Inflammatory macrophage (primary cell): ENCODE measurements around the gene DAB2.

ENCODE experiments used
- DNase-seq, 2 donors: peaks; one replicate each; pipeline ENCODE4 v3.0.0-alpha.2; 2020 to 2022

The DAB2 gene

DNA sequence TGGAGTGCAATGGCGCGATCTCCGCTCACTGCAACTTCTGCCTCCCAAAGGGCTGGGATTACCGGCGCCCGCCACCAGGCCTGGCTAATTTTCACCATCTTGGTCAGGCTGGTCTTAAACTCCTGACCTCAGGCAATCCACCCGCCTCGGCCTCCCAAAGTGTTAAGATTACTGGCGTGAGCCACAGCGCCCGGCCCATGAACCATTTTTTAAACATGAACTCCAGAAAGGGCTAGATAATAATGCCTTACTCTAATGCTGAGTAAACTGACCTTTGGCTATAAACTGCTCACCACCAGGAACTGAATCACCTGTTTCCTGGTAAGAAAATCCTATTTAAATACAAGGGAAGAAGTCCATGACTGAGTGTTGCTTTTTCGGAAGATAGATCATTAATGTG lies 23.2 kb upstream of the DAB2 start:
- DNase-seq = no peak

- DNase-seq = peak in 1 of 2 donors; percentile 15
These were observed 22.3 kb upstream of the DAB2 start for GRCh38 chr5:39447059-39447458.

- DNase-seq = no peak
These were observed 21.5 kb upstream of the DAB2 start for GRCh38 chr5:39446231-39446630.

DNA sequence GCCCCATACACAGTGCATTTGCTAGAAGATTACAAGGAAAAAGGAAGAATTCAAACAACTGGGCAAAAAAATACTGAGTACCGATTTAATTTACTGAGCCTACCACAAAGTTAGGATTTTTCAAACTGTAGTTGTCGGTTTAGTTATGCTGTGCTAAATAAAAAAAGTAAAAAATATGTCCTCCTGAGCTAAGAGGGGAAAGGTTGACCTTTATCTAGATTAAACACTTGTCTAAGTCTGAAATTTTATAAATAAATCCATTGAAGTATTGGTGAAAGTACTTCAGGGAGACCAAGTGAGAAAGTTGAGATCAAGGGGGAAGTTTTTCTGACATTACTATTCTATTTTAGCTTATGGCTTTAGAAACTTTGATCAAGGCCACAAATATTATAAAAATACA lies 19.1 kb upstream of the DAB2 start:
- DNase-seq = no peak

- no peak for DNase-seq
These were observed 18.2 kb upstream of the DAB2 start for GRCh38 chr5:39442991-39443390.

DNA sequence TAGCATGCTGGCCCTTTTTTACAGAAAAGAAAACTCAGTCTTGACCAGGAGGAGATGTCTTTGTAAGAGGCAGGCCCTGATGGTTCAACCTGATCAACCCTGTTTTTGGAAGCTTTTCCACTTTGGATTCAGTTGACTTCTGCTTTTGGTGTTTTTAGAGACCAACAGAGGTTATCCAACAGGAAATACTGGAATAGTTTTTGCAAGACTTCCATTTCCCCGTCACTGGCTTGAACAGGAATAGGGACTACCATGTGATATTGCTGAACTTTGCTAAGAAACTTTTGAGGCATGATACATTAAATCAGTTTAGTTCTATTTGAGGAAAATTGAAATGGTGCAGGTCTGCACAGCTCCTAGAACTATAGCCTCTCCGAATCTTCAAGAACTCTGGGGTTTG lies 17.1 kb upstream of the DAB2 start:
- peak; percentile 4 to 32 for DNase-seq

DNA sequence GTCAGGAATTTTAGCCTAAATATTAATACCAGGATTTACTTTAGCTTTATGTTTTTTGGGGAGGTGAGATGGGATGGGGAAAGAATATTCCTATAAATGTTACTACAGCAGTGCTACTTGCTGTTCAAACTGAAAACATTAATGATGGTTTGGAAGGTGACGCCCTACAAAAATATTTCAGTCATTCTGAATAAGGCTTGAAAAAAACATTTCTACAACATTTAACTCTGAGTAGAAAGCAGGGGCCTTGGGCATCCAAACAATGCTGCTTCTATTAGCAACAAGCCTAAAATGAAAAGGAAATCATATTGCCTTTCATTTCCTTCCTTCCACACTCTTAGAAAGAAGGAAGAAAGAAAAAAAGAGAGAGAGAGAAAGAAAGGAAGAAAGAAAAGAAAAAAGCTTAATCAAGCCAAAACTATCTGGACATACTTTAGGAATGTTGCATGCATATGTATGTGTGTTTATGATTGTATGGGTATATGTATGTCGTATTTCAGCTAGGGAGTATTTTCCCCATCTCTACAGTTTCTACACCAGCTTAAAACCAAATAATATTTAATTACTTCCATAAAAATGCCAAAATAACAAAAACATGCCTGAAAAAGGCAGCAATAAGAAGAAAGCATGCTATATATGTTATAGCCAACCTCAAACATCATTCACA lies 16.3 kb upstream of the DAB2 start:
- DNase-seq = no peak

- no peak for DNase-seq
These were observed 15.6 kb upstream of the DAB2 start for GRCh38 chr5:39440192-39440957.

DNA sequence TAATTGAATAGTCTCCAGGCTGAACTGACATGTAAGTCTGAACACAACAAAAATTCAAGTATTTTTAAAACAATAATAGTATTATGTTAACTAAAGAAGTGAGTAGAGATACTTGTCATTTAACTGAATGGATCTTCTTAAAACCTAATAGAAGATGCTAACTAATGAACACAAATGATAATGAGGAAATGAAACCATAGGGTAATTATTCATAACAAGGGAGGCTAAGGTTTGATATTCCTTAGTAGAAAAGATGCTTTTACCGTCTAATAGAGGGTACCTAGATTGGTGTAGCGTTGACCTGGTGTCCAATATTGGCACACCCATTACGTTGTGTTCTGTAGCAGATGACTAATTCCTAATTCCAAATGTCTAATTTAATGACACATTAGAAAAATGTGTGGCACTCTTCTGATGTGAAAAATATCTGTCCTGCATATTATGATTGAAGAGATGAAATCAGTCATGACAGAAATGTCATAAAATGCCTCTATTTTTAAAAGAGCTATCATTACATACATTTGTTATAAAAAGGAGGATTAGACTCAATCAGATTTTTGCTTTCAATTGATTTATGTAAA lies 14.9 kb upstream of the DAB2 start:
- no peak for DNase-seq

DNA sequence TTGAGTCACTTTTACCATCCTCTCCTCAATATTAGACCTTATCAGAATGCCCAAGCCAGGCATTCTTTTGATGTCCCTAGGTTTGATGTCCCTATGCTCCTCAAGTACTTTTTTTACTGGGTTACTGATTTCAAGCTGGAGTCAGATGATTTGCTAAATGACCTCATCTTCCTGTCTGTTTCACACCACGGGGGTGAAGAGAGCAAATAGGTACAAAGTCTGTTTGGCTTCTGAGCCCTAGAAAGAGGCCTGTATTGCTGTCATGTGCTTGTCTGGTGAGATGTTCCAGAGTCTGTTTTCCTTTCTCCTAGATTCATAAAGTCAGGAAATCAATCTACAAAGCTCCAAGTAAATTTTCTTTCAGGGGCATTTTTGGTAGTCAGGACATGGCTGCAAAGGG lies 12.7 kb upstream of the DAB2 start:
- peak; percentile 49 to 54 for DNase-seq

GRCh38 chr5:39433848-39434247 lies 9.1 kb upstream of the DAB2 start:
- no peak for DNase-seq

DNA sequence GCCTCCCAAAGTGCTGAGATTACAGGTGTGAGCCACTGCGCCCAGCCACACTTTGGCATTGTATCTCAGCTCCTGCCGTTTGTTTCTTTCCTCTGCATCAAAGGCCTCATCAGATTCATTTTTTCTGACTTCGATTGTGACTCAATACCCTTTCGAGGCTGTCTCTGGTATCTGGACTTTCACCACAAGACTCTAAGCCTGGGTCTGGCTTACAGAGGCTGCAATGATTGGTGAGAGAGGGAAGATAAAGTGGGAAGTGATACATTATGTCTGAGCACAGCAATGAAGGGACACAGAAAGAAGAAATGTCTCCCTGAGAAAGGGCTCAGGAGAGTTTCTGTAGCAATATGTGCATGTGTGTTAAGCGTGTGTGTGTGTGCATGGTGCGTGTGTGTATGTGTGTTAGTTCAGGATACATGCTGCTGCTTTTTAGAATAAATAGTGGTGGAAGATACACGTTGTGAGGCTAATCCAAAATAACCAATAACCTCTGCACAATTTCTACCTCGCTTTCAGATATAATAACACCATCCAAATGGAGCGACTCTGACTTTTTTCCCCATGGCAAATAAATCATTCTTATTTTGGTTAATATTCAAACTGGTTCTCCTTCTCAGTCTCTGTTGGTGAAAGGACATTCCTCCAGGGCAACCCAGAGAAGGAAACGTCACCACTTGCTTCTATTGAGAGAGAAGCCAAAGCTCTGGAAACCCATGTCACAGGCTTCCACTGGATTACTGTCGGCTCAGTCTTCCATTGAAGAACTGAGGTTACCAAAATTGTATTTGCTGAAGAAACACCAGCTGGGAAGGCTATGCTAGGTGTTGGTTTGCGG lies 8.1 kb upstream of the DAB2 start:
- DNase-seq = peak in 1 of 2 donors; percentile 40

GRCh38 chr5:39430461-39430860 lies 5.7 kb upstream of the DAB2 start:
- DNase-seq = no peak

DNA sequence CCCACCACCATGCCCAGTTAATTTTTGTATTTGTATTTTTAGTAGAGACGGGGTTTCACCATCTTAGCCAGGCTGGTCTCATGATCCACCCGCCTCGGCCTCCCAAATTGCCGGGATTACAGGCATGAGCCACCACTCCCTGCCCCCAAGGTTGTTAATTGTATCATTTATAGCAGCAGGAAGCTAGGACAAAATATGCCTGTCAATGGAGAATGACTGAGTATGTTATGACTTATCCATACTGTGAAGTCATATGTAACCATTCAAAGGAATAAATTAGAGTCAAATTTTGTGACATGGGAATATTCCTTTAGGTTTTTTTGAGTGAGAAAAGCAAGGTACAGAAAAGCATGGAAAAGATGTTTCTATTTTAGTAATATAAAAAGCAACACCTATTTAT lies 3.9 kb upstream of the DAB2 start:
- DNase-seq = no peak

DNA sequence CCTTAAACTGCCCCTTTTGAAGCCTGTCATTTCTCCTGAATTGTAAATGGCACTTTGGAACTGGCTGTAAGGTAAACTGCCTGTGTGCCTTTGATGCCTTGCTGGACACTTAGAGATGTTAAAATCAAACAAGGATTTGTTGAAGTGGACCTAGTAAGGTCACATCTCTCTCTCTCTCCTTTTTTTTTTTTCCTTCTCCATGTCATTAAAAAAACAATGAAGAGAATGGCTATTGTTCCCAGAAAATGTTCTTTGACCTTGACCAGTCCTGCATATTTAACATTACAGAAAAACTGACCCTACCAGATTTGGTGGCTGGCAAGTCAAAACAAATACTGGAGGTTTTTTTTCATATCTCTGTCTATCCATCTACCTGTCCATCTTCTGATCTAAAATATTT lies 2.9 kb upstream of the DAB2 start:
- DNase-seq = no peak

GRCh38 chr5:39427229-39427628 lies 2.4 kb upstream of the DAB2 start:
- no peak for DNase-seq

DNA sequence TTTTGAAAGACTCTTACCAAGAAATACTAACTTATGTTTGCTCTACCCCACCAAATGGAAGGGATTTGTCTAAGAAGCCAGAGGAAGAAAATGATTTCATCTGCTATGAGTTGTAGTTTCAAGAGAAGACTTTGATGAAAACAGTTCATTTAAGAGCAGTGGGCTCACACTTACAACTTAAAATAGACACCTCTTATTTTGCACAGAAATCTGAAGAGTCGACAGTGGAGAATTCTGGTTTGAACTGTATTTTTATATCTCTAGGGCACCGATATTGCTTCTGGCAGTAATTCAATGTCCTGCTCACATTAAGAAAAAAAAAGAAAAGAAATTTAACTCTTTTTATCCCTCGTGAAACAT lies 1.9 kb upstream of the DAB2 start:
- no peak for DNase-seq

GRCh38 chr5:39426051-39426745 lies 1.4 kb upstream of the DAB2 start:
- DNase-seq = no peak

DNA sequence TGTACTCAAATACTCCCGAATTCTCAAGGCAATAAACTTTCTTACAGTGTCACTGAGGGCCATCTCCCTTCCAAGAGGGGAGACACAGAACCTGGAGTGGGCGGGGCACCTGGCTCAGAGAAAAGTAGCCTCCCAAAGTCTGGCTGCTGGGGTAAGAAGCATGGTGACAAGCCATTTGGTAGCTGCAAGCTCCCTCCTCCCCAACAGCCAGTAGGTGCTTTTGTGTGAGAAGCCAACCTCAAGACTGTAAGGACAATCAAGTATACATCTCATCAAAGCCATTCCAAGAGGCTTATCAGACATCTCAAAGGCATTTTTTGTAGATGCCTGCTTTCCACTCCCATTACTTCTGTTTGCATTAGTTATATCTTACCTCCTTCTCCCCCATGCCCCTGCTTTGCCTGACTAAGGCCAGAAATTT lies 1.4 kb downstream of the DAB2 start:
- peak in 1 of 2 donors; percentile 61 for DNase-seq

DNA sequence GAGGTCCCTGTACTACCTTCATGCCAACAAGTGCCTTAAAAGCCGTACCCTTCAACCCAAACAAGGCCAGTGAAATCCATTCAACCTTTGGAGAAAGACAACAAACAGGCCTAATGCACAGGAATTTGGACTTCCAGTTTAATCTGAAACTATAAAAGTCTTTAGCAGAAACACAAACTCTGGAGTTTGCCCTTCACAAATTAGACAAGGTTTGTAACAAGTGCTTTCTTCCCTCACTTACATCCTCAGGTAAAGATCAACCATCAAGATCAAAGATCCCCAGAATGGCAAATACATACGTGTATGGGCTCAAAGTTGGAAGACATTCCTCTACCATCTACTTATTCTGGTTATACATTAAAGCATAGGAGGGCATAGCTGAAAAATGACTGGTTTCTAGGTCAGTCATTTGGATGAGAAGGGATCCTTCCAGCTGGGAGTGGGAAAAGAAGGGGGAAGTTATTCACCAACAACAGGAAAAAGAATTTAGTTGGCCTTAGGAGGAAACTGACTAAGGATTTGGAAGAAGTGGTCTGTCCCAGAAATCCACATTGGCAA lies 2.0 kb downstream of the DAB2 start:
- no peak for DNase-seq

DNA sequence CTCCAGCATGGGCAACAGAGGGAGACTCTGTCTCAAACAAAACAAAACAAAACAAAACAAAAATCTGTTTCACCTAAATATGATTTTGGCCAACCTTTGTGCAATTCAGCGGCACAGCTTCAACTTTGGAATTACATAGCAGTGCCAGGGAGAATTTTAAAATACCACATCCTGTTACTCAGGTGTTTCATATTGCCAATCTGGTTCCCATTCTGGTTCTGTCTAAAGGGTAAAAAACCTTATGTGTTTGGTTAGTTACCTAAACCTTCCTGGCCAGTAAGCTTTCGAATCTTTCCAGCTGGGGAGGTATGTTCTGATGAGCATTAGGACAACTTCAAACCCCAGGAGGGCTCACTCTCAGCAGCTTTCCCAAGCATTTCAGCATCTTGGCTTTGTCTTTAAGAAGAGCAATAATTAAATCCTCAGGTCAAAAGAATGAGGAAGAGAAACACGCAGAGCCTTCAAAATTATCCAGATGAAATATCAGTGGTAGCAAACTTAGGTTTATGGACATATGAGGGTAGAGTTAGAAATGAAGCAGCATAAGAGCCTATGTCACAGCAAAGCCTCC lies 2.7 kb downstream of the DAB2 start:
- no peak for DNase-seq
